B cell (primary cell): Measurements from ENCODE around the gene DAB2IP. TPM values are rescaled to one million over a fixed set of nuclear protein-coding genes. Genes with fewer than 3 reads are reported as not detected.

Experiments
- ATAC-seq: fragments of 200-7000 bp; cut with Tn5 transposase; one replicate; pipeline ENCODE4 v1.10.0; 2021; ENCODE audit warnings: low read depth, mild to moderate bottlenecking, moderate number of reproducible peaks, moderate library complexity
- CTCF ChIA-PET: fragments of 350-600 bp; sonication (Branson Sonifier 250); formaldehyde crosslinking; loops from one replicate; lab custom pipeline; 2021; ENCODE audit warnings: antibody characterized with exemption, inconsistent platforms; lab: Charles Lee
- POLR2A ChIA-PET: fragments of 350-600 bp; sonication (Branson Sonifier 250); formaldehyde crosslinking; loops from one replicate; lab custom pipeline; 2021; ENCODE audit warnings: antibody characterized with exemption; lab: Charles Lee
- DNase-seq: peaks from one replicate; pipeline ENCODE4 v3.0.0; 2013
- H2AFZ ChIP-seq: 2 replicates; pipeline ENCODE4 v1.6.1; 2012; ENCODE audit warnings: mild to moderate bottlenecking, low read depth, low read length; ENCODE audit not compliant: insufficient read depth, poor library complexity, severe bottlenecking
- H3K27ac ChIP-seq, 2 donors: 1 replicate in 1 of 2; 2 replicates in 1 of 2; pipeline ENCODE4 v1.5.1; 2012 to 2013; ENCODE audit warnings: low read length in 2 of 2, mild to moderate bottlenecking in 2 of 2, moderate library complexity in 1 of 2
- H3K27me3 ChIP-seq, 4 experiments: fragments of 200-600 bp in 1 of 4; sonication (generic) in 1 of 4; replicated peaks in 1 of 4; 1 replicate in 2 of 4; 2 replicates in 2 of 4; pipeline versions ENCODE4 v1.6.1 to v1.7.0; 2013 to 2016; ENCODE audit warnings: low read length in 3 of 4, mild to moderate bottlenecking in 2 of 4, mixed read lengths in 1 of 4, moderate library complexity in 1 of 4; ENCODE audit not compliant: insufficient read depth in 4 of 4, control insufficient read depth in 3 of 4; ENCODE audit errors: control extremely low read depth in 1 of 4
- H3K36me3 ChIP-seq, 2 experiments: replicated peaks in 1 of 2; 1 replicate in 1 of 2; 2 replicates in 1 of 2; pipeline versions ENCODE4 v1.6.1 to v1.7.1; 2013; ENCODE audit warnings: low read length in 1 of 2; ENCODE audit not compliant: insufficient read depth in 2 of 2, control insufficient read depth in 1 of 2; ENCODE audit errors: control extremely low read depth in 1 of 2, extremely low read depth in 1 of 2
- H3K4me1 ChIP-seq, 2 donors: fragments of 200-600 bp in 1 of 2; sonication (generic) in 1 of 2; 1 replicate in 1 of 2; 2 replicates in 1 of 2; pipeline versions ENCODE4 v1.5.1 to v1.6.1; 2013 to 2017; ENCODE audit warnings: low read length in 2 of 2; ENCODE audit not compliant: control insufficient read depth in 2 of 2, insufficient read depth in 2 of 2
- H3K4me2 ChIP-seq: replicated peaks from 2 replicates; pipeline ENCODE3; 2012; ENCODE audit warnings: mild to moderate bottlenecking, low read depth, low read length; ENCODE audit not compliant: poor library complexity, severe bottlenecking
- H3K4me3 ChIP-seq, 5 experiments: fragments of 200-600 bp in 1 of 5; sonication (generic) in 1 of 5; 1 replicate in 3 of 5; 2 replicates in 2 of 5; pipeline versions ENCODE4 v1.5.1 to v1.7.0; 2011 to 2016; ENCODE audit warnings: low read length in 4 of 5, mild to moderate bottlenecking in 4 of 5, low read depth in 2 of 5, control low read depth in 1 of 5, moderate library complexity in 1 of 5; ENCODE audit not compliant: insufficient read depth in 1 of 5; ENCODE audit errors: control extremely low read depth in 1 of 5, extremely low read depth in 1 of 5
- H3K79me2 ChIP-seq: fragments of 200-600 bp; sonication (generic); one replicate; pipeline ENCODE4 v1.6.0; 2016; ENCODE audit warnings: low read length; ENCODE audit not compliant: control insufficient read depth, insufficient read depth
- H3K9ac ChIP-seq: fragments of 200-600 bp; sonication (generic); 2 replicates; pipeline ENCODE4 v1.6.1; 2017; ENCODE audit warnings: mild to moderate bottlenecking, low read length, moderate library complexity
- H3K9me3 ChIP-seq, 3 donors: one replicate each; pipeline versions ENCODE4 v1.6.1 to v1.7.1; 2013; ENCODE audit warnings: low read length in 2 of 3; ENCODE audit not compliant: control insufficient read depth in 2 of 3, insufficient read depth in 1 of 3; ENCODE audit errors: control extremely low read depth in 1 of 3
- H4K20me1 ChIP-seq: 2 replicates; pipeline ENCODE4 v1.6.0; 2012; ENCODE audit warnings: mild to moderate bottlenecking, low read length; ENCODE audit not compliant: insufficient read depth, control insufficient read depth, poor library complexity, severe bottlenecking
- H3K27ac Mint-ChIP-seq: one replicate; pipeline ENCODE4 v1.8.0; 2021; ENCODE audit warnings: mixed read lengths
- H3K27me3 Mint-ChIP-seq: one replicate; pipeline ENCODE4 v1.8.0; 2021; ENCODE audit warnings: mixed read lengths
- H3K4me1 Mint-ChIP-seq: one replicate; pipeline ENCODE4 v1.8.0; 2021; ENCODE audit warnings: mixed read lengths
- H3K4me3 Mint-ChIP-seq: one replicate; pipeline ENCODE4 v1.8.0; 2021; ENCODE audit warnings: mixed read lengths
- H3K9me3 Mint-ChIP-seq: one replicate; pipeline ENCODE4 v1.8.0; 2022; ENCODE audit warnings: mixed read lengths; ENCODE audit not compliant: insufficient read depth
- EZH2 ChIP-seq: IDR thresholded peaks from 2 replicates; pipeline ENCODE4 v1.6.1; 2012; ENCODE audit warnings: borderline replicate concordance, low read depth, mild to moderate bottlenecking, moderate library complexity, low read length; ENCODE audit not compliant: insufficient read depth, poor library complexity, severe bottlenecking
- WGBS: methylation state at CpG from one replicate; pipeline ENCODE4 v1.1.5; 2013; ENCODE audit warnings: missing lambda C conversion rate; ENCODE audit not compliant: insufficient coverage; 5-methylcytosine and 5-hydroxymethylcytosine counted together
- intact Hi-C: fragments of 100-400 bp; cut with micrococcal nuclease; formaldehyde crosslinking; loops from one replicate; pipeline ENCODE4 v1.10.0; 2022
- polyA plus RNA-seq: library from polyadenylated mRNA; depleted of rRNA; stranded (reverse); fragments of >200 nt; gene quantifications from 2 replicates; pipeline ENCODE4 v1.2.3, GENCODE V29; 2012
- total RNA-seq, 2 donors: library from RNA; stranded (reverse); fragments of 120-200 nt in 1 of 2; gene quantifications; 1 replicate in 1 of 2; 2 replicates in 1 of 2; pipeline versions ENCODE4 v1.2.3 to v1.2.4, GENCODE V29; 2013 to 2022
- TF ChIP-seq, protein P1 (sequence below): fragments of 200-600 bp; IDR thresholded peaks from one replicate; pipeline ENCODE4 v1.8.0; 2022; ENCODE audit warnings: antibody characterized with exemption, mild to moderate bottlenecking

DAB2IP gene
- total and polyA plus RNA-seq, 2 donors (not counting 1 experiment from before 2014, with no cell fraction given) = 1.1 to 3.9 TPM

DNA sequence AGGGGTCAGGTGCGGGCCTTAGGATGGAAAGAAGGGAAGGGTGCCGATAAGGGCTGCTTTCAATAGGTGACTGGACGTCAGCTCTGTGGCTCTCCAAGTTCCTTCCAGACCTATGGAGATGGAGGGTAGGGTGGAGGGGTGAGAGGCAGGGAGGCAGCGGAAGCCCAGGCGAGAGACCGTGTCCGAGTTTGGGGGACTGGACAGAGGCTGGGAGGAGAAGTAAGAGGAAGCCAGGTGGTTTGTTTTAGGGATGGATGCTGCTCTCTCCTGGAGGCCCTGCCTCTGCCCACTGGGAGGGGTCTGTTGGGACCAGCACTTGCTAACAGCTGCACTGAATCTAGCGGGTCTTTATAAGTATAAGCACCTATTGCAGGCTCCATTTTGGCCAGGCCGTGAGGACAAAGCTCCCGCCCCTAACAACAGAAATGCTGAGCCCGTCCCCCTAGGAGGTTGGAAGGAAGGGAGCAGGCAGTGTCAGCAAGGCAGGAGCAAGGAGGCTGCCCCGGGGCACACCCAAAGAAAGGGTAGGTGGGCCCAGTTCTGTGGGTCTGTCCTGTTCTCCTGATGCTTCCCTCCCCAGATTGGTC lies 167.5 kb downstream of the DAB2IP start:
- CTCF ChIA-PET = no interaction called here
- no peak overlapping the region for H3K4me3 Mint-ChIP-seq
- 96% methylated on average over 9 of the region's 12 CpGs for WGBS

GRCh38 chr9:121819428-121820231 lies 168.2 kb downstream of the DAB2IP start:
- Histone ChIP-seq H3K4me2 (peak overlapping the region; percentile 35), H3K4me1 (no peaks in the 10 kb centered on the region), H2AFZ (no peak overlapping the region), H4K20me1 (no peaks in the 10 kb centered on the region), H3K4me3 (no peak overlapping the region), H3K79me2 (no peaks in the 10 kb centered on the region), H3K9ac (no peak overlapping the region), H3K27ac (no peak overlapping the region), H3K27me3 (no peaks in the 10 kb centered on the region), H3K9me3 (no peaks in the 10 kb centered on the region), H3K36me3 (no peaks in the 10 kb centered on the region)
- TF ChIP-seq, protein P1, sequence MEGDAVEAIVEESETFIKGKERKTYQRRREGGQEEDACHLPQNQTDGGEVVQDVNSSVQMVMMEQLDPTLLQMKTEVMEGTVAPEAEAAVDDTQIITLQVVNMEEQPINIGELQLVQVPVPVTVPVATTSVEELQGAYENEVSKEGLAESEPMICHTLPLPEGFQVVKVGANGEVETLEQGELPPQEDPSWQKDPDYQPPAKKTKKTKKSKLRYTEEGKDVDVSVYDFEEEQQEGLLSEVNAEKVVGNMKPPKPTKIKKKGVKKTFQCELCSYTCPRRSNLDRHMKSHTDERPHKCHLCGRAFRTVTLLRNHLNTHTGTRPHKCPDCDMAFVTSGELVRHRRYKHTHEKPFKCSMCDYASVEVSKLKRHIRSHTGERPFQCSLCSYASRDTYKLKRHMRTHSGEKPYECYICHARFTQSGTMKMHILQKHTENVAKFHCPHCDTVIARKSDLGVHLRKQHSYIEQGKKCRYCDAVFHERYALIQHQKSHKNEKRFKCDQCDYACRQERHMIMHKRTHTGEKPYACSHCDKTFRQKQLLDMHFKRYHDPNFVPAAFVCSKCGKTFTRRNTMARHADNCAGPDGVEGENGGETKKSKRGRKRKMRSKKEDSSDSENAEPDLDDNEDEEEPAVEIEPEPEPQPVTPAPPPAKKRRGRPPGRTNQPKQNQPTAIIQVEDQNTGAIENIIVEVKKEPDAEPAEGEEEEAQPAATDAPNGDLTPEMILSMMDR = no peak
- TF ChIP-seq EZH2 = no peak
- intact Hi-C loops = no loop called here
- peak overlapping the region; percentile 37 for H3K4me3 Mint-ChIP-seq
- H3K4me1 Mint-ChIP-seq = peaks cover 14% of the 10 kb centered on the region
- WGBS = 74% methylated on average over 8 of the region's 20 CpGs
- ATAC-seq (no peak), DNase-seq (no peak)
- H3K27me3 Mint-ChIP-seq = no peaks in the 10 kb centered on the region
- ChIA-PET POLR2A (no interaction called here), CTCF (no interaction called here)
- no peaks in the 10 kb centered on the region for H3K9me3 Mint-ChIP-seq
- no peak overlapping the region for H3K27ac Mint-ChIP-seq

More for the DNA sequence above, 167.5 kb downstream of the DAB2IP start:
- intact Hi-C loops = no loop called here
- Mint-ChIP-seq H3K27ac (no peak overlapping the region), H3K9me3 (no peaks in the 10 kb centered on the region), H3K27me3 (no peaks in the 10 kb centered on the region), H3K4me1 (peaks cover 14% of the 10 kb centered on the region)
- Histone ChIP-seq H3K9ac (no peak overlapping the region), H3K4me3 (no peak overlapping the region), H3K27me3 (no peaks in the 10 kb centered on the region), H3K79me2 (no peaks in the 10 kb centered on the region), H3K27ac (no peak overlapping the region), H4K20me1 (no peaks in the 10 kb centered on the region), H3K36me3 (no peaks in the 10 kb centered on the region), H3K4me1 (no peaks in the 10 kb centered on the region), H3K9me3 (no peaks in the 10 kb centered on the region), H3K4me2 (no peak overlapping the region), H2AFZ (no peak overlapping the region)
- DNase-seq (no peak), ATAC-seq (no peak)
- POLR2A ChIA-PET = no interaction called here
- TF ChIP-seq EZH2 = no peak
- TF ChIP-seq, protein P1 = no peak
